Fibroblast of lung (primary cell): ENCODE measurements around the gene GUK1. TPM values are rescaled to one million over a fixed set of nuclear protein-coding genes. Genes with fewer than 3 reads are reported as not detected.

Experiments used
- DNase-seq, 2 donors: peaks; one replicate each; pipeline versions ENCODE4 v3.0.0 to v3.0.0-alpha.2; 2010; ENCODE audit warnings: low read depth in 2 of 2
- H2AFZ ChIP-seq: 2 replicates; pipeline ENCODE4 v1.5.1; 2012; ENCODE audit warnings: low read length, control low read depth, inconsistent platforms
- H3K27ac ChIP-seq: 2 replicates; pipeline ENCODE4 v1.5.1; 2011; ENCODE audit warnings: low read length, control low read depth; ENCODE audit not compliant: insufficient read depth
- H3K27me3 ChIP-seq: 2 replicates; pipeline ENCODE4 v1.5.1; 2011; ENCODE audit warnings: mild to moderate bottlenecking, low read length; ENCODE audit not compliant: control insufficient read depth, insufficient read depth
- H3K36me3 ChIP-seq: 2 replicates; pipeline ENCODE4 v1.5.1; 2011; ENCODE audit warnings: low read length; ENCODE audit not compliant: control insufficient read depth, insufficient read depth
- H3K4me1 ChIP-seq: 2 replicates; pipeline ENCODE4 v1.5.1; 2011; ENCODE audit warnings: low read length; ENCODE audit not compliant: control insufficient read depth, insufficient read depth; ENCODE audit errors: extremely low read depth
- H3K4me2 ChIP-seq: 2 replicates; pipeline ENCODE4 v1.5.1; 2011; ENCODE audit warnings: low read length, control low read depth; ENCODE audit not compliant: insufficient read depth; ENCODE audit errors: extremely low read depth
- H3K4me3 ChIP-seq, 4 experiments: fragments of 200-600 bp in 1 of 4; sonication (generic) in 1 of 4; replicated peaks in 1 of 4; 2 replicates each; pipeline ENCODE4 v1.5.1; 2011 to 2016; ENCODE audit warnings: low read length in 4 of 4, low read depth in 3 of 4, mild to moderate bottlenecking in 3 of 4, control low read depth in 2 of 4, inconsistent platforms in 1 of 4, mixed read lengths in 1 of 4; ENCODE audit not compliant: insufficient read depth in 1 of 4; ENCODE audit errors: control extremely low read depth in 1 of 4
- H3K79me2 ChIP-seq: 2 replicates; pipeline ENCODE4 v1.5.1; 2012; ENCODE audit warnings: mild to moderate bottlenecking, low read length, inconsistent platforms; ENCODE audit not compliant: control insufficient read depth, insufficient read depth
- H3K9ac ChIP-seq: 2 replicates; pipeline ENCODE4 v1.5.1; 2011; ENCODE audit warnings: mild to moderate bottlenecking, low read length, control low read depth; ENCODE audit not compliant: insufficient read depth
- H3K9me3 ChIP-seq: 2 replicates; pipeline ENCODE4 v1.5.1; 2012; ENCODE audit warnings: low read depth, low read length; ENCODE audit not compliant: control insufficient read depth, insufficient read depth
- H4K20me1 ChIP-seq: 2 replicates; pipeline ENCODE4 v1.5.1; 2011; ENCODE audit warnings: low read length; ENCODE audit not compliant: control insufficient read depth, insufficient read depth; ENCODE audit errors: extremely low read depth
- EZH2 ChIP-seq: IDR thresholded peaks from 2 replicates; pipeline ENCODE4 v1.5.1; 2012; ENCODE audit warnings: low read length, control low read depth, mild to moderate bottlenecking; ENCODE audit errors: missing control alignments
- polyA plus RNA-seq, 2 donors: library from polyadenylated mRNA; depleted of rRNA in 1 of 2; stranded (reverse) in 1 of 2; unstranded in 1 of 2; fragments of >200 nt; gene quantifications; 2 replicates each; pipeline ENCODE4 v1.2.1, GENCODE V29; 2011 to 2012; ENCODE audit warnings: missing spikeins in 1 of 2
- total RNA-seq: library from RNA; depleted of rRNA; stranded (reverse); fragments of >200 nt; gene quantifications from 2 replicates; pipeline ENCODE4 v1.2.1, GENCODE V29; 2014
- TF ChIP-seq, protein P1 (sequence below), 2 donors: IDR thresholded peaks in 1 of 2; conservative IDR thresholded peaks in 1 of 2; 1 replicate in 1 of 2; 2 replicates in 1 of 2; pipeline ENCODE4 v1.5.1; 2011 to 2012; ENCODE audit warnings: low read length in 2 of 2, control low read depth in 1 of 2, inconsistent platforms in 1 of 2, low read depth in 1 of 2, mild to moderate bottlenecking in 1 of 2

Gene GUK1
- total and polyA plus RNA-seq, 2 donors (not counting 1 experiment from before 2014, with no cell fraction given): 217 to 479 TPM

DNA sequence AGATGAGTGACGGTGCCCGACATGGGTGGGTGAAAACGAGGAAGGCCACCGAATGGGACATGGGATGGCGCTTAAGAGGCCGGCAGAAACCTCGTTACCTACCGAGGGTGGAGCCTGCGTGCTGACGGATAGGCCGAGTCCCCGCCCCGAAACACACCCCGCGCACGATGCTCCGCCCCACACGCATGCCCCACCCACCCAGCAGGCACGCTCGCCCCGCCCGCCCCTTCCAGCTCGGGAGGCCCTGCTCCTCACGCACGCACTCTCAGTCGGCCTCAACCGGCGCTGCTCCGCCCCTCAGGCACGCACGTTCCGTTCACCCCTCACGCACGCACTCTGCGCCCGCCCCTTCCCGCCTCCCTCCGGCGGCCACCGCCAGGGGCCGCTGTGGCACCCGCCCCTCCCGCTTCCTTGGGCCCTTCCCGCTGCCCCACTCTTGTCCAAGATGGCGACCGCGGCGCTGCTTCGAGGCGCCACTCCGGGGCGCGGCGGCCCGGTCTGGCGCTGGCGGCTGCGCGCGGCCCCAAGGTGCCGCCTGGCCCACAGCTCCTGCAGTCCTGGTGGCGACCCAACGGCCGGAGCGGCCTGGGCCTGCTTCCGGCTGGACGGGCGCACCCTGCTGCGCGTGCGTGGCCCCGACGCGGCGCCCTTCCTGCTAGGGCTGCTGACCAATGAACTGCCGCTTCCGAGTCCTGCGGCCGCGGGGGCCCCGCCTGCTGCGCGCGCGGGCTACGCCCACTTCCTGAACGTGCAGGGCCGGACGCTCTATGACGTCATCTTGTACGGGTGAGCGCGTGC lies 25.5 kb downstream of the GUK1 start, which contains the start of gene IBA57:
Gene IBA57 (plus strand): TSS at position 433 of the 798 bp plus-strand sequence. CDS start 13 bp downstream, at position 446.
- no peak for TF ChIP-seq EZH2
- TF ChIP-seq, protein P1, sequence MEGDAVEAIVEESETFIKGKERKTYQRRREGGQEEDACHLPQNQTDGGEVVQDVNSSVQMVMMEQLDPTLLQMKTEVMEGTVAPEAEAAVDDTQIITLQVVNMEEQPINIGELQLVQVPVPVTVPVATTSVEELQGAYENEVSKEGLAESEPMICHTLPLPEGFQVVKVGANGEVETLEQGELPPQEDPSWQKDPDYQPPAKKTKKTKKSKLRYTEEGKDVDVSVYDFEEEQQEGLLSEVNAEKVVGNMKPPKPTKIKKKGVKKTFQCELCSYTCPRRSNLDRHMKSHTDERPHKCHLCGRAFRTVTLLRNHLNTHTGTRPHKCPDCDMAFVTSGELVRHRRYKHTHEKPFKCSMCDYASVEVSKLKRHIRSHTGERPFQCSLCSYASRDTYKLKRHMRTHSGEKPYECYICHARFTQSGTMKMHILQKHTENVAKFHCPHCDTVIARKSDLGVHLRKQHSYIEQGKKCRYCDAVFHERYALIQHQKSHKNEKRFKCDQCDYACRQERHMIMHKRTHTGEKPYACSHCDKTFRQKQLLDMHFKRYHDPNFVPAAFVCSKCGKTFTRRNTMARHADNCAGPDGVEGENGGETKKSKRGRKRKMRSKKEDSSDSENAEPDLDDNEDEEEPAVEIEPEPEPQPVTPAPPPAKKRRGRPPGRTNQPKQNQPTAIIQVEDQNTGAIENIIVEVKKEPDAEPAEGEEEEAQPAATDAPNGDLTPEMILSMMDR (conservative IDR thresholded peaks at IDR 0.05 in 1 of 2, IDR thresholded peaks at IDR 0.05 in 1 of 2; ENCODE audit: low read depth in 1 of 2, low read length in 2 of 2): peak; percentile 63 to 74
- Histone ChIP-seq H3K4me2 (peak within 1 kb of the TSS; percentile 96), H3K27ac (peak within 1 kb of the TSS; percentile 97), H3K27me3 (no peaks in the 10 kb centered on the region), H3K9ac (peak within 1 kb of the TSS; percentile 100), H3K4me3 (peak within 1 kb of the TSS; percentile 58 to 80 (median 66)), H2AFZ (peak within 1 kb of the TSS; percentile 72), H3K79me2 (no peaks in the 10 kb centered on the region), H3K4me1 (peaks cover 3% of the 10 kb centered on the region), H3K9me3 (no peaks in the 10 kb centered on the region), H4K20me1 (no peaks in the 10 kb centered on the region), H3K36me3 (no peaks in the 10 kb centered on the region)
- DNase-seq: peak; percentile 98 to 99

DNA sequence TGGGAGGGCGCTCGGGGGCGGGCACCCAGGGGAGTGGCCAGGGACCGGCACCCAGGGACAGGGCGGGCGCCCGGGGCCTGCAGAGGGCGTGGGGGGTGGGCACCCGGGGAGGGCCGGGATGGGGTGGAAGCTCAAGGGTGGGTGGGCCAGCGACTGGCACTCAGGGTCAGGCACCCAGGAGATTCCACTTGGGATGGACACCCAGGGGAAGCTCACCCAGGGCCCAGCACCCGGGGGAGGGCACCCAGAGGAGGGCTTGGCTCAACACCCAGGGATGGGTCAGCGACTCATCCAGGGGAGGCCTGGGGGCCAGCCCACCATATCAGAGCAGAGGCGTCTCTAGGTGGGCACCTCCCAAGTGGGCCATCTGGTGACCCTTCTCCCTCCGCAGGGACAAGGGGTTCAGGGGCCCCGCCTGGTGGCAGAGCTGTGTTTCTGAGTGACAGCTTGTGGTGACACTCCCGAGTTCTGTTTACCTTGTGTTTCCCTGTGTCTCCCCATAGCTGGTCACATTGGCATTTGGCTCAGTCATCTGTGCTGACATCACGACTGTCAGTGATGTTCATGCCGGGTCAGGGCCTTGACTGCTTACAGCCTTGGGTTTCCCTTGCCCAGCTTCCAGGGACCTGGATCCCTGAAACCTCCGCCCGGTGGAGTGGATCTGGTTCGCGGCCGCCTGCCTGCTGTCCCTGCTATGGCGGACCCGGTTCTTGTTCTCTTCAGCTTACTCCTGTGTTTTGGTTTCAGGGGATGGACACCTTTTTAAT lies 26.3 kb downstream of the GUK1 start:
- H2AFZ ChIP-seq: peak overlapping the region; percentile 1
- H3K4me1 ChIP-seq: peaks cover 3% of the 10 kb centered on the region
- peak; percentile 52 to 54 for DNase-seq
- H3K9me3 ChIP-seq: no peaks in the 10 kb centered on the region
- no peaks in the 10 kb centered on the region for H3K79me2 ChIP-seq
- H3K4me2 ChIP-seq: peak overlapping the region; percentile 80
- H3K4me3 ChIP-seq: peak overlapping the region; percentile 44 to 78 (median 58)
- H3K36me3 ChIP-seq: no peaks in the 10 kb centered on the region
- TF ChIP-seq, protein P1 (conservative IDR thresholded peaks at IDR 0.05 in 1 of 2, IDR thresholded peaks at IDR 0.05 in 1 of 2; ENCODE audit: low read depth in 1 of 2, low read length in 2 of 2): peak; percentile 31 to 39
- no peak for TF ChIP-seq EZH2
- peak overlapping the region; percentile 89 for H3K27ac ChIP-seq
- peak overlapping the region; percentile 100 for H3K9ac ChIP-seq
- no peaks in the 10 kb centered on the region for H3K27me3 ChIP-seq
- no peaks in the 10 kb centered on the region for H4K20me1 ChIP-seq
